SK-N-SH (cell line): ENCODE data around the gene RAPGEFL1. TPM values are rescaled to one million over a fixed set of nuclear protein-coding genes. Genes with fewer than 3 reads are reported as not detected.
A peak's percentile ranks its signal among the peaks of the same experiment; 100 is the strongest.

Experiments
- CTCF ChIA-PET: fragments of 300-600, 350-600 bp; formaldehyde crosslinking; extraction: SDS; loops from one replicate; lab custom pipeline; 2021; lab: Yijun Ruan, JAX
- POLR2A ChIA-PET: fragments of 350-600 bp; sonication (Branson Sonifier 250); formaldehyde crosslinking; extraction: SDS; loops from one replicate; lab custom pipeline; 2020; ENCODE audit warnings: antibody characterized with exemption, inconsistent platforms; lab: Yijun Ruan, JAX
- DNase-seq: peaks from one replicate; pipeline ENCODE4 v3.0.0; 2012
- H2AFZ ChIP-seq: fragments of 200-600 bp; sonication (generic); 2 replicates; pipeline ENCODE4 v1.8.1; 2016; ENCODE audit warnings: antibody characterized with exemption, mild to moderate bottlenecking, low read depth
- H3F3A ChIP-seq: fragments of 200-600 bp; sonication (generic); replicated peaks from 2 replicates; pipeline ENCODE3; 2016; ENCODE audit warnings: antibody characterized with exemption, mild to moderate bottlenecking; ENCODE audit not compliant: insufficient read depth
- H3K27ac ChIP-seq, 2 experiments: fragments of 200-500 bp in 1 of 2; fragments of 200-600 bp in 1 of 2; sonication (Bioruptor generic) in 1 of 2; sonication (generic), shearing (Covaris generic) in 1 of 2; 2 replicates each; pipeline versions ENCODE4 v1.5.1 to v1.6.1; 2014 to 2016; ENCODE audit warnings: low read depth in 2 of 2, inconsistent platforms in 1 of 2, low read length in 1 of 2, mild to moderate bottlenecking in 1 of 2, mixed read lengths in 1 of 2
- H3K27me3 ChIP-seq: fragments of 200-600 bp; sonication (generic), shearing (Covaris generic); 2 replicates; pipeline ENCODE4 v1.6.1; 2016; ENCODE audit warnings: mixed run types; ENCODE audit not compliant: insufficient read depth
- H3K36me3 ChIP-seq, 2 experiments: fragments of 200-500 bp in 1 of 2; fragments of 200-600 bp in 1 of 2; sonication (Bioruptor generic) in 1 of 2; sonication (generic) in 1 of 2; replicated peaks in 1 of 2; 2 replicates each; pipeline versions ENCODE3 to v1.5.1; 2014 to 2016; ENCODE audit warnings: low read length in 1 of 2, mild to moderate bottlenecking in 1 of 2; ENCODE audit not compliant: insufficient read depth in 2 of 2, control insufficient read depth in 1 of 2
- H3K4me1 ChIP-seq, 2 experiments: fragments of 200-500 bp in 1 of 2; fragments of 200-600 bp in 1 of 2; sonication (Bioruptor generic) in 1 of 2; sonication (generic), shearing (Covaris generic) in 1 of 2; 2 replicates each; pipeline versions ENCODE4 v1.5.1 to v1.6.1; 2014 to 2016; ENCODE audit warnings: low read depth in 1 of 2, low read length in 1 of 2, mixed run types in 1 of 2; ENCODE audit not compliant: insufficient read depth in 2 of 2, control insufficient read depth in 1 of 2
- H3K4me2 ChIP-seq: fragments of 200-600 bp; sonication (generic), shearing (Covaris generic); 2 replicates; pipeline ENCODE4 v1.6.1; 2017; ENCODE audit warnings: mixed run types
- H3K4me3 ChIP-seq, 2 experiments: fragments of 200-500 bp in 1 of 2; fragments of 200-600 bp in 1 of 2; sonication (Bioruptor generic) in 1 of 2; sonication (generic), shearing (Covaris generic) in 1 of 2; 2 replicates each; pipeline versions ENCODE4 v1.5.1 to v1.8.1; 2014 to 2016; ENCODE audit warnings: low read depth in 2 of 2, inconsistent platforms in 1 of 2, low read length in 1 of 2, mild to moderate bottlenecking in 1 of 2, mixed read lengths in 1 of 2, moderate library complexity in 1 of 2
- H3K79me2 ChIP-seq: fragments of 200-600 bp; sonication (generic); 2 replicates; pipeline ENCODE4 v1.8.1; 2017; ENCODE audit warnings: mild to moderate bottlenecking; ENCODE audit not compliant: insufficient read depth
- H3K9ac ChIP-seq: fragments of 200-600 bp; sonication (generic); 2 replicates; pipeline ENCODE4 v1.6.1; 2017; ENCODE audit warnings: mixed run types
- H3K9me2 ChIP-seq: fragments of 200-600 bp; sonication (generic); 2 replicates; pipeline ENCODE4 v1.6.1; 2017; ENCODE audit warnings: mixed run types
- H3K9me3 ChIP-seq: fragments of 200-600 bp; sonication (generic); 2 replicates; pipeline ENCODE4 v1.6.1; 2017; ENCODE audit warnings: mixed run types, mild to moderate bottlenecking, moderate library complexity
- H4K20me1 ChIP-seq: fragments of 200-600 bp; sonication (generic); 2 replicates; pipeline ENCODE4 v1.6.1; 2017; ENCODE audit warnings: mild to moderate bottlenecking, mixed run types; ENCODE audit not compliant: insufficient read depth
- CHD2 ChIP-seq: fragments of 150-350 bp; IDR thresholded peaks from 2 replicates; pipeline ENCODE4 v1.6.1; 2018; ENCODE audit warnings: low read length; ENCODE audit not compliant: partially characterized antibody
- CTCF ChIP-seq: fragments of 200-600 bp; sonication (generic); IDR thresholded peaks from 2 replicates; pipeline ENCODE4 v1.6.1; 2017; ENCODE audit warnings: antibody characterized with exemption, mild to moderate bottlenecking, moderate library complexity
- EP300 ChIP-seq, 2 experiments: IDR thresholded peaks; 2 replicates each; pipeline versions ENCODE4 v1.4.0 to v1.6.1; 2012; ENCODE audit warnings: borderline replicate concordance in 1 of 2, low read depth in 1 of 2, low read length in 1 of 2
- EZH2phosphoT487 ChIP-seq: fragments of 200-600 bp; sonication (generic); IDR thresholded peaks from 2 replicates; pipeline ENCODE4 v1.6.1; 2017; ENCODE audit warnings: low read depth, mixed run types, mild to moderate bottlenecking, antibody characterized with exemption, moderate library complexity, borderline replicate concordance
- FOSL2 ChIP-seq: IDR thresholded peaks from 2 replicates; pipeline ENCODE4 v1.4.0; 2012; ENCODE audit warnings: low read depth, mild to moderate bottlenecking, moderate library complexity, borderline replicate concordance
- FOXJ3 ChIP-seq: sonication (generic); formaldehyde crosslinking; IDR thresholded peaks from 2 replicates; pipeline ENCODE4 v1.5.1; 2020; ENCODE audit warnings: mild to moderate bottlenecking, missing genetic modification reagents
- FOXM1 ChIP-seq: IDR thresholded peaks from 2 replicates; pipeline ENCODE4 v1.4.0; 2012; ENCODE audit warnings: low read depth, mild to moderate bottlenecking
- IRF3 ChIP-seq: fragments of 150-350 bp; IDR thresholded peaks from 2 replicates; pipeline ENCODE4 v1.6.1; 2016; ENCODE audit warnings: mild to moderate bottlenecking, low read depth, low read length
- JUND ChIP-seq: IDR thresholded peaks from 2 replicates; pipeline ENCODE4 v1.4.0; 2012
- MAX ChIP-seq: IDR thresholded peaks from 2 replicates; pipeline ENCODE4 v1.4.0; 2012; ENCODE audit warnings: low read depth
- MEF2A ChIP-seq: IDR thresholded peaks from 2 replicates; pipeline ENCODE4 v1.4.0; 2012; ENCODE audit warnings: low read depth, borderline replicate concordance
- MXI1 ChIP-seq: IDR thresholded peaks from 2 replicates; pipeline ENCODE4 v1.6.1; 2012; ENCODE audit warnings: mild to moderate bottlenecking, low read depth, low read length, improper control_type of control experiment
- NFIC ChIP-seq: IDR thresholded peaks from 2 replicates; pipeline ENCODE4 v1.4.0; 2012; ENCODE audit warnings: borderline replicate concordance
- NRF1 ChIP-seq: IDR thresholded peaks from 2 replicates; pipeline ENCODE4 v1.6.1; 2012; ENCODE audit warnings: low read depth, mild to moderate bottlenecking, low read length
- PBX3 ChIP-seq: IDR thresholded peaks from 2 replicates; pipeline ENCODE4; 2012
- POLR2AphosphoS5 ChIP-seq: IDR thresholded peaks from 2 replicates; pipeline ENCODE4 v1.6.1; 2012; ENCODE audit warnings: low read depth, low read length
- RAD21 ChIP-seq: IDR thresholded peaks from 2 replicates; pipeline ENCODE4 v1.6.1; 2012; ENCODE audit warnings: mild to moderate bottlenecking, low read length
- RCOR1 ChIP-seq: fragments of 150-350 bp; IDR thresholded peaks from 2 replicates; pipeline ENCODE4 v1.6.1; 2017; ENCODE audit warnings: antibody characterized with exemption, low read length
- RFX5 ChIP-seq: IDR thresholded peaks from 2 replicates; pipeline ENCODE4 v1.6.1; 2012; ENCODE audit warnings: mild to moderate bottlenecking, improper control_type of control experiment, low read length
- RXRA ChIP-seq: IDR thresholded peaks from 2 replicates; pipeline ENCODE4 v1.4.0; 2012; ENCODE audit warnings: low read depth, mild to moderate bottlenecking, borderline replicate concordance
- SMC3 ChIP-seq: IDR thresholded peaks from 2 replicates; pipeline ENCODE4 v1.6.1; 2012; ENCODE audit warnings: low read depth, low read length, improper control_type of control experiment
- TAF1 ChIP-seq: IDR thresholded peaks from 2 replicates; pipeline ENCODE4 v1.6.1; 2012; ENCODE audit warnings: low read depth, mild to moderate bottlenecking, low read length, moderate library complexity, borderline replicate concordance
- TCF12 ChIP-seq: IDR thresholded peaks from 2 replicates; pipeline ENCODE4 v1.4.0; 2012
- USF1 ChIP-seq: IDR thresholded peaks from 2 replicates; pipeline ENCODE4 v1.4.0; 2012; ENCODE audit warnings: low read depth, borderline replicate concordance
- USF2 ChIP-seq: fragments of 150-350 bp; IDR thresholded peaks from 2 replicates; pipeline ENCODE4 v1.6.1; 2017; ENCODE audit warnings: antibody characterized with exemption, low read length, low read depth, borderline replicate concordance
- YY1 ChIP-seq: IDR thresholded peaks from 2 replicates; pipeline ENCODE4 v1.4.0; 2012; ENCODE audit warnings: low read depth, mild to moderate bottlenecking
- ZBTB33 ChIP-seq: IDR thresholded peaks from 2 replicates; pipeline ENCODE4 v1.4.0; 2012; ENCODE audit warnings: low read depth, borderline replicate concordance
- WGBS: methylation state at CpG from one replicate; pipeline ENCODE4 v1.1.6; 2017; ENCODE audit warnings: low lambda C conversion rate; 5-methylcytosine and 5-hydroxymethylcytosine counted together
- polyA plus RNA-seq, 3 experiments: library from polyadenylated mRNA; depleted of rRNA; stranded (reverse); fragments of >200 nt; gene quantifications; 2 replicates each; pipeline ENCODE4 v1.2.3, GENCODE V29; 2012

The RAPGEFL1 gene
- polyA plus RNA-seq, 1 of the 3 experiments (the other 2 are of a cell fraction), result 5.9 TPM

GRCh38 chr17:40242774-40243173 is 65.5 kb downstream of the RAPGEFL1 start:
- H3K36me3 ChIP-seq, result peaks cover 0 to 3% of the 10 kb centered on the region in 2 experiments
- H3K27me3 ChIP-seq, result no peaks in the 10 kb centered on the region
- no peak overlapping the region for H2AFZ ChIP-seq
- no peak overlapping the region for H3K4me2 ChIP-seq
- no peak overlapping the region for H3K9ac ChIP-seq
- peaks cover 15 to 19% of the 10 kb centered on the region in 2 experiments for H3K4me1 ChIP-seq
- peak overlapping the region; percentile 58 to 78 for H3K27ac ChIP-seq
- WGBS, result 54% methylated on average over 3 of the region's 3 CpGs
- ChIA-PET POLR2A (interaction anchor here (0.6 to 1.3 kb wide), 3 partner anchors 9 to 80 kb away, joined by 3 read pairs; no protein-coding TSS in a partner anchor), CTCF (interaction anchor here (0.7 to 1.9 kb wide), 8 partner anchors 12 to 156 kb away, joined by 3 to 7 read pairs (median 3); partner anchors contain the start of gene RARA)
- no peaks in the 10 kb centered on the region for H3K9me3 ChIP-seq
- no peaks in the 10 kb centered on the region for H3K9me2 ChIP-seq
- peaks cover 36% of the 10 kb centered on the region for H4K20me1 ChIP-seq
- DNase-seq, result peak; percentile 71
- H3K4me3 ChIP-seq, result no peak overlapping the region
- peaks cover 95% of the 10 kb centered on the region for H3K79me2 ChIP-seq
- peaks cover 13% of the 10 kb centered on the region for H3F3A ChIP-seq
- TF ChIP-seq RXRA (no peak), NFIC (no peak), RFX5 (no peak), MXI1 (no peak), NRF1 (no peak), FOXM1 (no peak), IRF3 (no peak), EP300 (IDR thresholded peaks at IDR 0.05; ENCODE audit: borderline replicate concordance in 1 of 2, low read depth in 1 of 2, low read length in 1 of 2) (peak in 1 of 2 experiments; percentile 84; a peak in 1 of 4 replicates), EZH2phosphoT487 (no peak), POLR2AphosphoS5 (no peak), FOXJ3 (CRISPR knock-in tag) (no peak), CHD2 (peak; percentile 74), RAD21 (no peak; the same call in 1 of the 2 replicates), USF2 (no peak), YY1 (no peak), SMC3 (no peak), MEF2A (no peak), JUND (no peak), PBX3 (no peak; the same call in 1 of the 2 replicates), ZBTB33 (no peak), FOSL2 (no peak), RCOR1 (peak; percentile 73; the same call in 1 of the 2 replicates), TCF12 (peak; percentile 62), USF1 (no peak), CTCF (no peak), TAF1 (no peak), MAX (no peak)
